GM13976 (cell line): ENCODE data around the gene BPHL.
"Not testable (repeated sequence)": the region's sequence is repeated elsewhere in the genome, so short reads cannot be mapped to it uniquely, and the experiment has no call there.

Experiments
- DNase-seq: peaks from one replicate; pipeline ENCODE4 v3.0.0; 2012; ENCODE audit warnings: low spot score
- in situ Hi-C: fragments of 300-500 bp; cut with MboI; formaldehyde crosslinking; loops from one replicate; pipeline ENCODE4 v1.12.0; 2022; ENCODE audit warnings: low sequenced_read_pairs, mixed read lengths, inconsistent platforms; ENCODE audit not compliant: unreplicated experiment
- TF ChIP-seq, protein P1 (sequence below): IDR thresholded peaks from 2 replicates; pipeline ENCODE4 v1.5.1; 2012; ENCODE audit warnings: borderline replicate concordance, mild to moderate bottlenecking; ENCODE audit not compliant: insufficient read depth; ENCODE audit errors: extremely low read depth, missing control alignments, control extremely low read depth

The BPHL gene

GRCh38 chr6:3077430-3077829, 41.1 kb upstream of the BPHL start:
- TF ChIP-seq, protein P1, sequence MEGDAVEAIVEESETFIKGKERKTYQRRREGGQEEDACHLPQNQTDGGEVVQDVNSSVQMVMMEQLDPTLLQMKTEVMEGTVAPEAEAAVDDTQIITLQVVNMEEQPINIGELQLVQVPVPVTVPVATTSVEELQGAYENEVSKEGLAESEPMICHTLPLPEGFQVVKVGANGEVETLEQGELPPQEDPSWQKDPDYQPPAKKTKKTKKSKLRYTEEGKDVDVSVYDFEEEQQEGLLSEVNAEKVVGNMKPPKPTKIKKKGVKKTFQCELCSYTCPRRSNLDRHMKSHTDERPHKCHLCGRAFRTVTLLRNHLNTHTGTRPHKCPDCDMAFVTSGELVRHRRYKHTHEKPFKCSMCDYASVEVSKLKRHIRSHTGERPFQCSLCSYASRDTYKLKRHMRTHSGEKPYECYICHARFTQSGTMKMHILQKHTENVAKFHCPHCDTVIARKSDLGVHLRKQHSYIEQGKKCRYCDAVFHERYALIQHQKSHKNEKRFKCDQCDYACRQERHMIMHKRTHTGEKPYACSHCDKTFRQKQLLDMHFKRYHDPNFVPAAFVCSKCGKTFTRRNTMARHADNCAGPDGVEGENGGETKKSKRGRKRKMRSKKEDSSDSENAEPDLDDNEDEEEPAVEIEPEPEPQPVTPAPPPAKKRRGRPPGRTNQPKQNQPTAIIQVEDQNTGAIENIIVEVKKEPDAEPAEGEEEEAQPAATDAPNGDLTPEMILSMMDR, result no peak
- no peak for DNase-seq
- in situ Hi-C loops, result no loop called here

DNA sequence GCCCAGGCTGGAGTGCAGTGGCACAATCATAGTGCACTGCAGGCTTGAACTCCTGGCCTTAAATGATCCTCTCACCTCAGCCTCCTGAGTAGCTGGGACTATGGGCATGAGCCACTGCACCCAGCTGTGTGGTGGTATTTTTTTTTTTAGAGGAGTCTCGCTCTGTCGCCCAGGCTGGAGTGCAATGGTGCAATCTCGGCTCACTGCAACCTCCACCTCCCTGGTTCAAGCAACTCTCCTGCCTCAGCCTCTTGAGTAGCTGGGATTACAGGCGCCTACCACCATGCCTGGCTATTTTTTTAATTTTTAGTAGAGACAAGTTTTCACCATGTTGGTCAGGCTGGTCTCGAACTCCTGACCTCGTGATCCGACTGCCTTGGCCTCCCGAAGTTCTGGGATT, 39.6 kb upstream of the BPHL start:
- DNase-seq, in situ Hi-C loops: not testable (repeated sequence)

- in situ Hi-C loops, result no loop called here
- TF ChIP-seq, protein P1, result no peak
- no peak for DNase-seq
Measured at GRCh38 chr6:3079682-3080081, 38.8 kb upstream of the BPHL start.

DNA sequence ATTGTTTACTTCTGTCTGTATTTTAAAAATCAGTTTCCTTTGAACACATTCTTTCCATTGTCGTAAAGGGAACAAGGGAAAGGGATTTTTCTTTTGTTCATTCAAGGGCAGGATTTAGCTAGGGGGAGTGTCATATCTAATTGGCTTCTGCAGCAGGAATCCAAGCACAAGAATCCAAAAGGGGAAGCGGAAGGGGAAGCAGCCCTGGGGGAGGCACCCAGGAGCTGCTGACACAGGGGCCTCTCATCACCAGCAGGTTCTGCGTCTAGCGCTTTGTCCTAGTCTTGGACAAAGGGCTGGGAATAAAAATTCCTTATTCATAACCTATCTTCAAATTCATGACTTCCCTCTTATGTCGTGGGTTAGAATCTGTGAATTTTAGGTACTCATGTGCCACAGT, 36.6 kb upstream of the BPHL start:
- no peak for DNase-seq
- TF ChIP-seq, protein P1, result no peak
- in situ Hi-C loops, result no loop called here

DNA sequence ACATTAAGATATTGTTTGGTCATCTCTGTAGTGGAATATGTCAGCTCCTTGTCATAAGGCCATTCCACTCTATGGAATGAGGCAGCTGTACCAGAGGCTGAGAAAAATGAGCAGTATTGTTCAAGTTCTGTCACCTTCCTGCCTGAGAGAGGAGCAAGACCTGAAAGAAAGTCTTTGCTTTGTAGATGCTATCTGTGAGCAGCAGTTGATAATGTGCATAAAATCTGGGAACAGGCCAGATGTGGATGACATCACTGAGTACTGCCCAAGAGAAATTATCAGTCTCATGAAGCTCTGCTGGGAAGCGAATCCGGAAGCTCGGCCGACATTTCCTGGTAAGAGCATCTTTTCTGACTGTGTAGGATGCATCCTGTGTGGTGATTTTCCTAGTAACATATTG, 33.4 kb upstream of the BPHL start:
- in situ Hi-C loops, result no loop called here
- TF ChIP-seq, protein P1, result no peak
- DNase-seq, result no peak

DNA sequence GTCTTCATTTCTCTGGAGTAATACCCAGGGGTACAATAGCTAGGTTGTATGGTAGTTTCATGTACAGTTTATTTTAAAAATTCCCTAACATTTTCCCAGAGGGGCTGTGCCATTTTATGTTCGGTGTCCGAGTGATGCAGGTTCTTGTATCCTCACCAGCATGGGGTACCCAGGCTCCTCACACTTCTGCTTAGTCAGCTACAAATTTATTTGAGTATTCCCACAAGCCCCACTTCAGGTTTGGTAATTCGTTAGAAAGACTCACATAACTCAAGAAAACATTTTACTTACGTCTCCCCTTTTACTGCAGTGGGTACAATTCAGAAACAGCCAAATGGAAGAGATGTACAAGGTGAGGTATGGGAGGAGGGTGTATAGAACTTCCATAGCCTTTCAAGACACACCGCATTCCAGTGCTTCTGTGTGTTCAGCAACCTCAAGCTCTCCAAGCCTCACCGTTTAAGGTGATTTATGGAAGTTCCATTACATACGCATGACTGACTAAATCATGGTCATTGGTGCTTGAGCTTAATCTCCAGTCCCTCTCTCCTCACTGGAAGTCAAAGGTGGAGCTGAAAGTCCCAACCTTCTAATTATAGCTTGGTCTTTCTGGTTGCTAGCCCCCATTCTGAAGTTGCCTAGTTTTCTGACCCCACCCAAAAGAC, 32.1 kb upstream of the BPHL start:
- in situ Hi-C loops, result no loop called here
- TF ChIP-seq, protein P1, result no peak
- DNase-seq, result no peak

GRCh38 chr6:3088446-3088845, 30.1 kb upstream of the BPHL start:
- in situ Hi-C loops, result no loop called here
- no peak for DNase-seq
- TF ChIP-seq, protein P1, result no peak
